ENCODE data around the gene USP48. TPM values are rescaled to one million over a fixed set of nuclear protein-coding genes. Genes with fewer than 3 reads are reported as not detected.

USP48 gene
- total and polyA plus RNA-seq, 2 of the 8 experiments (the other 6 are each of a cell fraction or from before 2014, with no cell fraction given), result 12.8 to 83.5 TPM

- ChIA-PET CTCF (ENCODE audit: partially characterized antibody) (interaction anchor here (3.1 kb wide), 1 partner anchor 9 kb away, joined by 11 read pairs; no protein-coding TSS in a partner anchor), POLR2A (ENCODE audit: partially characterized antibody) (no interaction called here)
- no peaks in the 10 kb centered on the region; a peak in 1 of 8 replicates for H3K36me3 ChIP-seq (ENCODE audit: control insufficient read depth in 2 of 4, insufficient read depth in 4 of 4, low read length in 3 of 4)
- H3K23ac ChIP-seq (ENCODE audit: insufficient read length), result no peak overlapping the region
- no peak for FAIRE-seq
- WGBS, 2 experiments (ENCODE audit: extremely low coverage in 1 of 2, insufficient coverage in 1 of 2, insufficient read length in 1 of 2, insufficient replicate concordance in 2 of 2, low coverage in 1 of 2, low lambda C conversion rate in 2 of 2, missing lambda C conversion rate in 1 of 2), result 73% methylated on average over 6 of the region's 10 CpGs; no CpG with 5 or more reads in 1 of the 2 experiments
- no peak overlapping the region for H3K4me2 ChIP-seq (ENCODE audit: insufficient read depth in 1 of 2, low read depth in 2 of 2, low read length in 2 of 2)
- no peak overlapping the region for H2BK5ac ChIP-seq (ENCODE audit: low read depth, low read length)
- no peak for DNase-seq (ENCODE audit: low read depth in 1 of 2, low spot score in 2 of 2)
- H3K27me3 ChIP-seq (replicated peaks in 1 of 4; ENCODE audit: control insufficient read depth in 3 of 4, extremely low read depth in 1 of 4, insufficient read depth in 3 of 4, low read length in 3 of 4), result peaks cover 0 to 16% (median 8%) of the 10 kb centered on the region in 4 experiments; a peak in 3 of 7 replicates
- H3K23me2 ChIP-seq (ENCODE audit: low read depth, low read length), result peaks cover 7% of the 10 kb centered on the region; the same call in 1 of the 2 replicates
- H3K9ac ChIP-seq (replicated peaks in 1 of 4; ENCODE audit: extremely low read depth in 1 of 4, low read depth in 3 of 4, low read length in 3 of 4), result no peak overlapping the region
- H2BK12ac ChIP-seq (ENCODE audit: low read depth, low read length), result no peak overlapping the region
- no peaks in the 10 kb centered on the region; the same call in 1 of the 2 replicates for H3K79me1 ChIP-seq (ENCODE audit: low read depth, low read length)
- peaks cover 0 to 2% of the 10 kb centered on the region in 2 experiments for H4K20me1 ChIP-seq (replicated peaks in 1 of 2; ENCODE audit: control insufficient read depth in 1 of 2, insufficient read depth in 2 of 2, low read length in 2 of 2)
- H3K9me3 ChIP-seq (ENCODE audit: insufficient read depth in 2 of 2, low read depth in 1 of 2, low read length in 1 of 2), result no peaks in the 10 kb centered on the region
- H4K5ac ChIP-seq (ENCODE audit: insufficient read length, low read depth, low read length), result no peak overlapping the region
- no peak overlapping the region for H3K18ac ChIP-seq (ENCODE audit: extremely low read depth, low read length)
- no peak overlapping the region for H3K56ac ChIP-seq (replicated peaks; ENCODE audit: insufficient read length, low read depth, low read length)
- peaks cover 0 to 18% (median 9%) of the 10 kb centered on the region in 4 experiments; a peak in 6 of 7 replicates for H3K4me1 ChIP-seq (replicated peaks in 1 of 4; ENCODE audit: control insufficient read depth in 3 of 4, insufficient read depth in 4 of 4, low read length in 3 of 4)
- TF ChIP-seq HDAC2 (IDR thresholded peaks at IDR 0.05; ENCODE audit: borderline replicate concordance in 1 of 2, low read depth in 2 of 2, low read length in 2 of 2), result no peak
- H2AK5ac ChIP-seq (ENCODE audit: low read depth, low read length), result no peak overlapping the region
- no peak overlapping the region for H2BK120ac ChIP-seq (replicated peaks; ENCODE audit: low read depth, low read length)
- H3K4me3 ChIP-seq (ENCODE audit: extremely low read depth in 1 of 4, insufficient read depth in 2 of 4, low read depth in 3 of 4, low read length in 4 of 4), result no peak overlapping the region
- H2BK15ac ChIP-seq (ENCODE audit: low read length), result no peak overlapping the region
- no peak overlapping the region for H2BK20ac ChIP-seq (ENCODE audit: low read length)
- H3K27ac ChIP-seq (ENCODE audit: low read depth, low read length), result no peak overlapping the region
- H3K4ac ChIP-seq (replicated peaks; ENCODE audit: insufficient read length, low read depth, low read length), result no peak overlapping the region
- no peak overlapping the region for H2AFZ ChIP-seq (ENCODE audit: low read length)
- H3K79me2 ChIP-seq (ENCODE audit: control insufficient read depth in 1 of 2, insufficient read depth in 2 of 2, low read length in 2 of 2), result no peaks in the 10 kb centered on the region
- no peak overlapping the region for H4K91ac ChIP-seq (replicated peaks; ENCODE audit: insufficient read length, low read length)
- H4K8ac ChIP-seq (ENCODE audit: extremely low read depth, insufficient read depth, low read length), result peak overlapping the region; percentile 59; the same call in 1 of the 2 replicates
- no peak overlapping the region for H3K14ac ChIP-seq (ENCODE audit: insufficient read length)
These were observed 134.2 kb downstream of the USP48 start for GRCh38 chr1:21648791-21649190.
